SK-N-MC (cell line): Measurements from ENCODE around the gene PSMD2.

Experiments used
- DNase-seq: peaks from one replicate; pipeline ENCODE4 v3.0.0-alpha.2; 2011; ENCODE audit warnings: low read depth, low spot score
- H3K27ac ChIP-seq: fragments of 200-600 bp; sonication (generic); 2 replicates; pipeline ENCODE4 v1.5.1; 2016; ENCODE audit warnings: mixed run types
- H3K36me3 ChIP-seq: fragments of 200-600 bp; sonication (generic); 2 replicates; pipeline ENCODE4 v1.6.1; 2017; ENCODE audit warnings: antibody characterized with exemption, low read length, mixed read lengths; ENCODE audit not compliant: insufficient read depth
- H3K4me3 ChIP-seq: fragments of 200-600 bp; sonication (generic); 2 replicates; pipeline ENCODE4 v1.5.1; 2016
- H3K9ac ChIP-seq: fragments of 200-600 bp; sonication (generic); 2 replicates; pipeline ENCODE4 v1.8.0; 2017; ENCODE audit warnings: mixed run types, mixed read lengths; ENCODE audit not compliant: insufficient read length
- H3K9me3 ChIP-seq: fragments of 200-600 bp; sonication (generic); 2 replicates; pipeline ENCODE4 v1.6.1; 2017; ENCODE audit warnings: low read depth, mild to moderate bottlenecking, antibody characterized with exemption, low read length, moderate library complexity, mixed read lengths
- EZH2 ChIP-seq: fragments of 200-600 bp; sonication (generic); IDR thresholded peaks from one replicate; pipeline ENCODE4 v1.6.1; 2017; ENCODE audit warnings: antibody characterized with exemption
- FOXP2 ChIP-seq: optimal IDR thresholded peaks from 2 replicates; pipeline ENCODE3; 2011; ENCODE audit warnings: mild to moderate bottlenecking, moderate library complexity; ENCODE audit not compliant: insufficient read depth; ENCODE audit errors: extremely low read length, control extremely low read depth
- POLR2AphosphoS5 ChIP-seq: IDR thresholded peaks from 2 replicates; pipeline ENCODE4 v1.6.1; 2012; ENCODE audit warnings: mild to moderate bottlenecking, low read depth, low read length, borderline replicate concordance

Gene PSMD2

DNA sequence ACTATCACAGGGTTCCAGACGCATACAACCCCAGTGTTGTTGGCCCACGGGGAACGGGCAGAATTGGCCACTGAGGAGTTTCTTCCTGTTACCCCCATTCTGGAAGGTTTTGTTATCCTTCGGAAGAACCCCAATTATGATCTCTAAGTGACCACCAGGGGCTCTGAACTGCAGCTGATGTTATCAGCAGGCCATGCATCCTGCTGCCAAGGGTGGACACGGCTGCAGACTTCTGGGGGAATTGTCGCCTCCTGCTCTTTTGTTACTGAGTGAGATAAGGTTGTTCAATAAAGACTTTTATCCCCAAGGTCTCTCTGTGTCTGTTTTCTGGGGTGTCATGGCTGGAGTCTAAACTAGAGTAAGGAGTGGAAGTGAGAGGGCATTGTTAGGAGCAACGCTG lies 9.7 kb downstream of the PSMD2 start:
- Histone ChIP-seq H3K4me3 (no peak overlapping the region), H3K9me3 (no peaks in the 10 kb centered on the region), H3K36me3 (peaks cover 59% of the 10 kb centered on the region), H3K9ac (no peak overlapping the region), H3K27ac (no peak overlapping the region)
- DNase-seq = no peak
- TF ChIP-seq POLR2AphosphoS5 = no peak
- no peak for TF ChIP-seq FOXP2
- no peak for TF ChIP-seq EZH2

GRCh38 chr3:184311633-184312032 lies 12.6 kb downstream of the PSMD2 start:
- no peak for TF ChIP-seq POLR2AphosphoS5
- TF ChIP-seq EZH2 = no peak
- no peaks in the 10 kb centered on the region for H3K9me3 ChIP-seq
- no peak overlapping the region for H3K4me3 ChIP-seq
- no peak for DNase-seq
- H3K27ac ChIP-seq = peak overlapping the region; percentile 2
- no peak overlapping the region for H3K9ac ChIP-seq
- peaks cover 45% of the 10 kb centered on the region for H3K36me3 ChIP-seq

DNA sequence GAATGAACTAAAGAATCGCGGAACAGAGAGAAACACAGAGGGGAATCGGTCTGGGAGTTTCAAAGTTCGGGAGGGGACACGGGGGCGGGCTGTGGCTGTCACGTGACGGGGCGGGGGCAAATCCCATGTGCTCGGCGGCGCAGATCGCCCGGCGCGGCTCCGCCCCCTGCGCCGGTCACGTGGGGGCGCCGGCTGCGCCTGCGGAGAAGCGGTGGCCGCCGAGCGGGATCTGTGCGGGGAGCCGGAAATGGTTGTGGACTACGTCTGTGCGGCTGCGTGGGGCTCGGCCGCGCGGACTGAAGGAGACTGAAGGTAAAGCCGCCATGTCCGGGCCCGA lies 15.3 kb downstream of the PSMD2 start, which contains the start of gene EIF4G1:
Gene EIF4G1 (plus strand): TSS at position 244 of the 337 bp plus-strand sequence. CDS start 1,191 bp downstream, outside the sequence.
- Histone ChIP-seq H3K27ac (peak within 1 kb of the TSS; percentile 87), H3K9ac (peak within 1 kb of the TSS; percentile 96), H3K9me3 (no peaks in the 10 kb centered on the region), H3K4me3 (peak within 1 kb of the TSS; percentile 86), H3K36me3 (peaks cover 44% of the 10 kb centered on the region)
- peak; percentile 67 for TF ChIP-seq POLR2AphosphoS5
- no peak for TF ChIP-seq FOXP2
- DNase-seq = peak; percentile 48

DNA sequence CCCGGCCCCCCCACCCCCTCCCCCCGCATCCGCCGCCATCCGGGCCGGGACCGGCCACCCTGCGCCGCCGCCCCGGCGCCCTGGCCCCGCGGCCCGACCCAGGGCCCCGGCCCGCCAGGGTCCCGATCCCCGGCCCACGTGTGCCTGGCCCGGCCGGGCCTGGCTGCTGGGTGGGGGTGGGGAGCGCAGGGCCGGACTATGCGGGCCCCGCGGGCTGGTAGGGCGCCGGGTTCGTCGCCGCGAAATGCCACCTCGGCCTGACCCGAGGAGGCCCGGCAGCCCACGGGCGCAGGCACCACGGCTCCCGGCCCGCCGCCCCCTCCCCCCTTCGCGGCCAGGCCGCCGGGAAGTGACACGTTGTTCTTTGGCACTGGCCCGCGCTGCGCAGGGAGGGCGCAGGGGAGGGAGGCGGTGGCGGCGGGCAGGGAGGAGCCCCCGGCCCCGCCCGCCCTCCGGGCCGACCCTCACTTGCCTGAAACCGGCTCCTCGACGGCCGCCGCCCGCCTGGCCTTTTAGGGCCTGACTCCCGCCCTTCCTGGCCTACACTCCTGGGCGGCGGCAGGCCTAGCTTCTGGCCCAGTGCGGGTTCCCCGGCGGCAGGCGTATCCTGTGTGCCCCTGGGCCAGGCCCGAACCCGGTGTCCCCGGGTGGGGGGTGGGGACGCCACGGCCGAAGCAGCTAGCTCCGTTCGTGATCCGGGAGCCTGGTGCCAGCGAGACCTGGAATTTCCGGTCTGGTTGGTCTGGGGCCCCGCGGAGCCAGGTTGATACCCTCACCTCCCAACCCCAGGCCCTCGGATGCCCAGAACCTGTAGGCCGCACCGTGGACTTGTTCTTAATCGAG lies 15.9 kb downstream of the PSMD2 start:
- TF ChIP-seq POLR2AphosphoS5 (peak; percentile 42), EZH2 (no peak)
- DNase-seq = no peak
- H3K36me3 ChIP-seq = peaks cover 46% of the 10 kb centered on the region
- peak overlapping the region; percentile 86 for H3K4me3 ChIP-seq
- peak overlapping the region; percentile 82 for H3K27ac ChIP-seq
- H3K9me3 ChIP-seq = no peaks in the 10 kb centered on the region
- peak overlapping the region; percentile 96 for H3K9ac ChIP-seq

- no peak for DNase-seq
- peak overlapping the region; percentile 86 for H3K4me3 ChIP-seq
- peak overlapping the region; percentile 96 for H3K9ac ChIP-seq
- H3K9me3 ChIP-seq = no peaks in the 10 kb centered on the region
- peak overlapping the region; percentile 82 for H3K27ac ChIP-seq
- peaks cover 49% of the 10 kb centered on the region for H3K36me3 ChIP-seq
- TF ChIP-seq FOXP2 (no peak), EZH2 (no peak), POLR2AphosphoS5 (no peak)
These were observed 16.5 kb downstream of the PSMD2 start for GRCh38 chr3:184315543-184315867.

GRCh38 chr3:184315871-184316661 lies 17.0 kb downstream of the PSMD2 start:
- TF ChIP-seq FOXP2 (no peak), EZH2 (no peak), POLR2AphosphoS5 (no peak)
- H3K27ac ChIP-seq = peak overlapping the region; percentile 82; the same call in 1 of the 2 replicates
- peak overlapping the region; percentile 86 for H3K4me3 ChIP-seq
- peak overlapping the region; percentile 96 for H3K9ac ChIP-seq
- DNase-seq = no peak
- peaks cover 54% of the 10 kb centered on the region for H3K36me3 ChIP-seq
- H3K9me3 ChIP-seq = no peaks in the 10 kb centered on the region

- Histone ChIP-seq H3K36me3 (peaks cover 61% of the 10 kb centered on the region), H3K4me3 (peak overlapping the region; percentile 86), H3K27ac (no peak overlapping the region)
These were observed 17.8 kb downstream of the PSMD2 start for GRCh38 chr3:184316792-184317191.

GRCh38 chr3:184317201-184317600 lies 18.2 kb downstream of the PSMD2 start:
- H3K27ac ChIP-seq = peak overlapping the region; percentile 15; the same call in 1 of the 2 replicates
- H3K9ac ChIP-seq = peak overlapping the region; percentile 39

More at GRCh38 chr3:184316792-184317191, 17.8 kb downstream of the PSMD2 start:
- 0 out of 2 replicates have a peak, but pooled peaks have one; percentile 3 for TF ChIP-seq POLR2AphosphoS5
- no peak for TF ChIP-seq EZH2
- no peak for TF ChIP-seq FOXP2
- no peak for DNase-seq
- Histone ChIP-seq H3K9me3 (no peaks in the 10 kb centered on the region), H3K9ac (peak overlapping the region; percentile 96)

More at GRCh38 chr3:184317201-184317600, 18.2 kb downstream of the PSMD2 start:
- TF ChIP-seq POLR2AphosphoS5 (no peak), EZH2 (no peak), FOXP2 (no peak)
- H3K4me3 ChIP-seq = peak overlapping the region; percentile 86
- H3K9me3 ChIP-seq = no peaks in the 10 kb centered on the region
- H3K36me3 ChIP-seq = peaks cover 66% of the 10 kb centered on the region
- no peak for DNase-seq
